ENCODE data around the gene ALDH1B1.

Gene ALDH1B1

GRCh38 chr9:38441347-38442085, 49.0 kb downstream of the ALDH1B1 start:
- no peak for DNase-seq (ENCODE audit: low spot score)

GRCh38 chr9:38442473-38443096, 50.1 kb downstream of the ALDH1B1 start:
- no peak for DNase-seq (ENCODE audit: low spot score)

GRCh38 chr9:38443181-38443580, 50.7 kb downstream of the ALDH1B1 start:
- no peak for DNase-seq (ENCODE audit: low spot score)

- no peak for DNase-seq (ENCODE audit: low spot score)
These were observed 51.1 kb downstream of the ALDH1B1 start for GRCh38 chr9:38443597-38443996.

- no peak for DNase-seq (ENCODE audit: low spot score)
These were observed 52.9 kb downstream of the ALDH1B1 start for GRCh38 chr9:38445154-38446043.

GRCh38 chr9:38447703-38448102, 55.2 kb downstream of the ALDH1B1 start:
- DNase-seq (ENCODE audit: low spot score): no peak
